C4-2B (cell line): ENCODE measurements around the gene CHMP2A.

ENCODE experiments used
- ZFX ChIP-seq: fragments of 450-650 bp; IDR thresholded peaks from 2 replicates; pipeline ENCODE4 v1.6.1; 2017
- TF ChIP-seq, protein P1 (sequence below): fragments of 450-650 bp; conservative IDR thresholded peaks from 2 replicates; pipeline ENCODE4 v1.5.1; 2017; ENCODE audit warnings: mild to moderate bottlenecking

DNA sequence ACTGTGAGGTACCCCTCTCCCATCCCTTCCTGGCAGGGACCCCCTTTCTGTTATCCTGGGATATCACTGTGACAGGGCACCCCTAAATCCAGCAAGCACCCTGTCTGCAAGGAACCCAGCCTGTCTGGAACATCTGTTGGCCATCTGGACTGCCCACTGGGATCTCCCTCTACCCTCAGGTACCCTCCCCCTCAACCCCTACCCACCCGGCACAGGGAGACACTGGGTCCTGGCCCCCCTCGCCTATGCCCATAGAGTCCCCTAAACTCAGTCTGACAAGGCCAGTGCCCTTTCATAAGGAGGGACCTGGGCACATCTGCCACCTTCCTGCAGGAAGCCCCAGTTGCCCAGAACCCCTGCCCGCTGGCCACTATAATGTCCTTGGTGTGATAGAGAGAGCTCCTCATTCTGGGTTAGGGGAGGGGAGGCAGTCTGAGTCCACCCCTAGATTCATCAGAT, 40.3 kb downstream of the CHMP2A start:
- TF ChIP-seq, protein P1, sequence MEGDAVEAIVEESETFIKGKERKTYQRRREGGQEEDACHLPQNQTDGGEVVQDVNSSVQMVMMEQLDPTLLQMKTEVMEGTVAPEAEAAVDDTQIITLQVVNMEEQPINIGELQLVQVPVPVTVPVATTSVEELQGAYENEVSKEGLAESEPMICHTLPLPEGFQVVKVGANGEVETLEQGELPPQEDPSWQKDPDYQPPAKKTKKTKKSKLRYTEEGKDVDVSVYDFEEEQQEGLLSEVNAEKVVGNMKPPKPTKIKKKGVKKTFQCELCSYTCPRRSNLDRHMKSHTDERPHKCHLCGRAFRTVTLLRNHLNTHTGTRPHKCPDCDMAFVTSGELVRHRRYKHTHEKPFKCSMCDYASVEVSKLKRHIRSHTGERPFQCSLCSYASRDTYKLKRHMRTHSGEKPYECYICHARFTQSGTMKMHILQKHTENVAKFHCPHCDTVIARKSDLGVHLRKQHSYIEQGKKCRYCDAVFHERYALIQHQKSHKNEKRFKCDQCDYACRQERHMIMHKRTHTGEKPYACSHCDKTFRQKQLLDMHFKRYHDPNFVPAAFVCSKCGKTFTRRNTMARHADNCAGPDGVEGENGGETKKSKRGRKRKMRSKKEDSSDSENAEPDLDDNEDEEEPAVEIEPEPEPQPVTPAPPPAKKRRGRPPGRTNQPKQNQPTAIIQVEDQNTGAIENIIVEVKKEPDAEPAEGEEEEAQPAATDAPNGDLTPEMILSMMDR: no peak
- no peak for TF ChIP-seq ZFX
